ENCODE results near the gene TMEM154. TPM values are rescaled to one million over a fixed set of nuclear protein-coding genes. Genes with fewer than 3 reads are reported as not detected.

The TMEM154 gene
- total RNA-seq, 2 experiments from 2014 or later = 12.2 to 17.5 TPM

DNA sequence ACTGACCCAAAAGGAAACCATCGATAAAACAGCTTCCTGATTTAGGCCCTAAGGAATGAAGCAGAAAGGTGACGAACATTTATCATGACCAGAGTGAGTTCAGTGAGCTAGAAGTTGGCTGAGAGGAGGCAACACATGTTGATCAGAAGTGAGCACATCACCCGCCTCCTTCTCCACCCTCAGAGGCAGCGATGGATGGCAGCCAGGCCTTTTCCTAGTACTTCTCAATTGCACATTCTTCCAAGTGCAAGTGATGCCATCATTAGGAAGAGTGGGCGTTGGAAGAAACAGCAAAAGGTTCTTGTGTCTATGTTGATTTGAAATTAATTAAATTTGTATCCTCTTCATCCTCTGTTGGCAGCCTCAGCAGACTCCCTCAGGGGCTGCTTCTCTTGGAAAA is 51.7 kb downstream of the TMEM154 start:
- intact Hi-C loops (cut with micrococcal nuclease) = no loop called here
- no peak for ATAC-seq
- ChIA-PET CTCF (interaction anchor here (1.0 to 2.6 kb wide), 4 partner anchors 18 to 127 kb away, joined by 3 to 9 read pairs (median 6); no protein-coding TSS in a partner anchor), POLR2A (no interaction called here)
- TF ChIP-seq, protein P1, sequence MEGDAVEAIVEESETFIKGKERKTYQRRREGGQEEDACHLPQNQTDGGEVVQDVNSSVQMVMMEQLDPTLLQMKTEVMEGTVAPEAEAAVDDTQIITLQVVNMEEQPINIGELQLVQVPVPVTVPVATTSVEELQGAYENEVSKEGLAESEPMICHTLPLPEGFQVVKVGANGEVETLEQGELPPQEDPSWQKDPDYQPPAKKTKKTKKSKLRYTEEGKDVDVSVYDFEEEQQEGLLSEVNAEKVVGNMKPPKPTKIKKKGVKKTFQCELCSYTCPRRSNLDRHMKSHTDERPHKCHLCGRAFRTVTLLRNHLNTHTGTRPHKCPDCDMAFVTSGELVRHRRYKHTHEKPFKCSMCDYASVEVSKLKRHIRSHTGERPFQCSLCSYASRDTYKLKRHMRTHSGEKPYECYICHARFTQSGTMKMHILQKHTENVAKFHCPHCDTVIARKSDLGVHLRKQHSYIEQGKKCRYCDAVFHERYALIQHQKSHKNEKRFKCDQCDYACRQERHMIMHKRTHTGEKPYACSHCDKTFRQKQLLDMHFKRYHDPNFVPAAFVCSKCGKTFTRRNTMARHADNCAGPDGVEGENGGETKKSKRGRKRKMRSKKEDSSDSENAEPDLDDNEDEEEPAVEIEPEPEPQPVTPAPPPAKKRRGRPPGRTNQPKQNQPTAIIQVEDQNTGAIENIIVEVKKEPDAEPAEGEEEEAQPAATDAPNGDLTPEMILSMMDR (IDR thresholded peaks at IDR 0.05) = no peak
- Mint-ChIP-seq H3K9me3 (no peaks in the 10 kb centered on the region), H3K27ac (no peak overlapping the region), H3K4me1 (ENCODE audit: low read depth) (no peaks in the 10 kb centered on the region), H3K4me3 (no peak overlapping the region), H3K27me3 (no peaks in the 10 kb centered on the region), H3K36me3 (ENCODE audit: low read depth) (no peaks in the 10 kb centered on the region)
- DNase-seq = no peak

DNA sequence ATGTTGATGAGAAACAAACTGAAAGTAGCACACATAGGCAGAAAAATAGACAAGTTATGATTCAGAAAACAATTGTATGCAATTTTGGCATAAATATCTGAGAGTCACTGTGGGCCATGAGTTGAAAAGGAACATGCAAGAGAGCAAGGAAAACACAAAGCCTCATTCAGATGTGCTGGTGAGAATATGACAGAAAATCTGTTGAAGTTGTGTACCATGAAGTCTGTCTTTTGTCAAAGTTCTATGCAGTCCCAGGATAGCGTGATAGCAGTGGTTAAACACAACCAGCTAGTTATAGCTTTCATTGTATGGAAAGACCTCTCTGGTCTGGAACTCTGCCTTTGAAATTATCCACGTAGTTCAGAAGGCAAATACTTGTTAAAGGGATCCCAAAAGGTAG is 53.0 kb downstream of the TMEM154 start:
- H3K36me3 Mint-ChIP-seq (ENCODE audit: low read depth) = no peaks in the 10 kb centered on the region
- H3K4me3 Mint-ChIP-seq = no peak overlapping the region
- ChIA-PET POLR2A (no interaction called here), CTCF (interaction anchor here (1.2 to 2.6 kb wide), 3 partner anchors 19 to 218 kb away, joined by 4 to 9 read pairs (median 9); no protein-coding TSS in a partner anchor)
- ATAC-seq (no peak), DNase-seq (no peak)
- no peaks in the 10 kb centered on the region for H3K4me1 Mint-ChIP-seq (ENCODE audit: low read depth)
- intact Hi-C loops (cut with micrococcal nuclease) = no loop called here
- TF ChIP-seq, protein P1 (IDR thresholded peaks at IDR 0.05) = no peak
- no peaks in the 10 kb centered on the region for H3K9me3 Mint-ChIP-seq
- H3K27ac Mint-ChIP-seq = no peak overlapping the region
- H3K27me3 Mint-ChIP-seq = no peaks in the 10 kb centered on the region

DNA sequence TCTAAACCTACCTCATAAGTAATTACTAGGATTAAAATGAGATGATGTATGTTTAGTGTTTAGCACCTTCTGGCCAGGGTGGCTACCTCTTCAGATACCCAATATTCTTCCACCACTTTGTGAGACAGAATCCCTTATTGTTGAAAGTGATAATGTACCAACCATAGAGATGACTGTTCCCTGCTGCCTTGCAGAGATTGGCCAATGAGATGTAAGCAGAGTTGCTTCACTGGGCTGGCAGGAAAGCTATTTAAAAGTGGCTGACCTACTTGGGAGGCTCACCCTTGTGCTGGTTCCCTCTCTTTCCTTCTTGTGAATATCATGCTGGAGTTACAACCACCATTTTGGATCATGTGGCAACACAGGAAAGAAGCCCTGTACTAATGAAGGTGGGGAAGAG is 58.9 kb downstream of the TMEM154 start:
- H3K4me3 Mint-ChIP-seq = no peak overlapping the region
- POLR2A ChIA-PET = interaction anchor here (0.6 kb wide), 1 partner anchor 15 kb away, joined by 4 read pairs; no protein-coding TSS in a partner anchor
- CTCF ChIA-PET = interaction anchor here (1.4 kb wide), 1 partner anchor 120 kb away, joined by 3 read pairs; no protein-coding TSS in a partner anchor
- H3K9me3 Mint-ChIP-seq = no peaks in the 10 kb centered on the region
- H3K27me3 Mint-ChIP-seq = peaks cover 2% of the 10 kb centered on the region
- H3K27ac Mint-ChIP-seq = no peak overlapping the region
- H3K4me1 Mint-ChIP-seq (ENCODE audit: low read depth) = no peaks in the 10 kb centered on the region
- DNase-seq (no peak), ATAC-seq (no peak)
- intact Hi-C loops (cut with micrococcal nuclease) = no loop called here
- TF ChIP-seq, protein P1 (IDR thresholded peaks at IDR 0.05) = no peak
- H3K36me3 Mint-ChIP-seq (ENCODE audit: low read depth) = no peaks in the 10 kb centered on the region

DNA sequence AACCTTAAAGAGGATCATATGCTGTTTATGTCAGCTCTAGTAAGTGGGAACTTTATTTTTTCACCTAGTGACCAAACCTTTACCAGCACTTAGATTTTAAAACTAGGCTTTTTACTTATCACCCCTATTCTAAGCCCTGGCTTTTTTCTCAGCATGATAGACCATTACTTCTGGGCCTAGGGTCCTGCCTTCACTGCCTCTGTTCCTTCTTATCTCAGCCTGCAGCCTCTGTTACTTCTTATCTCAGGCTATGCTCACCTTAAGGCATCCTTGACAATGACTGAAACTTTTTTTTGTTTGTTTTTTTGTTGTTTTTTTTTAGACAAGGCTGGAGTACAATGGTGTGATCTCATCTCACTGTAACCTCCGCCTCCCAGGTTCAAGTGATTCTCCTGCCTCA is 59.6 kb downstream of the TMEM154 start:
- DNase-seq (no peak), ATAC-seq (no peak)
- Mint-ChIP-seq H3K27ac (no peak overlapping the region), H3K9me3 (no peaks in the 10 kb centered on the region), H3K36me3 (ENCODE audit: low read depth) (no peaks in the 10 kb centered on the region), H3K4me1 (ENCODE audit: low read depth) (no peaks in the 10 kb centered on the region), H3K4me3 (no peak overlapping the region), H3K27me3 (peaks cover 3% of the 10 kb centered on the region)
- TF ChIP-seq, protein P1 (IDR thresholded peaks at IDR 0.05) = no peak
- intact Hi-C loops (cut with micrococcal nuclease) = no loop called here
- POLR2A ChIA-PET = interaction anchor here (0.6 kb wide), 1 partner anchor 117 kb away, joined by 4 read pairs; no protein-coding TSS in a partner anchor
- CTCF ChIA-PET = interaction anchor here (1.0 kb wide), 1 partner anchor 20 kb away, joined by 3 read pairs; no protein-coding TSS in a partner anchor

DNA sequence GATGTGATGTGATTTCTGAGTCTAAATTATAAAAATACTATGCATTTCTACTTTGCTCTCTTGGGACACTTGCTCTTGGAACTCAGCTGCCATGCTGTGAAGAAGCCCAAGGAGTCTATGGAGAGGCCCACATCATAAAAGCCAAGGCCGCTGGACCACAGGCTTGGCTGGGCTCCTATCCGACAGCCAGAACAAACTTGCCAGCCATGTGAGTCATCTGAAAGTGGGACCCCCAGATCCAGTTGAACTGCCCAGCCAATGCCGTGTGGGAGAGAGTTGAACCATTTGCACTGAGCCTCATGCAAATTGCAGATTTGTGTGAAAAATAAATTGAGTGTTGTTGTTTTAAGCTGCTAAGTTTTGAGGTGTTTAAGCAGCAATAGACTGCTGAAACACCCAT is 60.2 kb downstream of the TMEM154 start:
- TF ChIP-seq, protein P1 (IDR thresholded peaks at IDR 0.05) = no peak
- Mint-ChIP-seq H3K27ac (no peak overlapping the region), H3K27me3 (peaks cover 7% of the 10 kb centered on the region), H3K9me3 (no peaks in the 10 kb centered on the region), H3K36me3 (ENCODE audit: low read depth) (no peaks in the 10 kb centered on the region), H3K4me1 (ENCODE audit: low read depth) (no peaks in the 10 kb centered on the region), H3K4me3 (no peak overlapping the region)
- DNase-seq = no peak
- ATAC-seq = no peak
- ChIA-PET CTCF (interaction anchor here (1.0 kb wide), 1 partner anchor 21 kb away, joined by 3 read pairs; no protein-coding TSS in a partner anchor), POLR2A (interaction anchor here (0.6 kb wide), 1 partner anchor 117 kb away, joined by 4 read pairs; no protein-coding TSS in a partner anchor)
- intact Hi-C loops (cut with micrococcal nuclease) = no loop called here

Data from activated CD8-positive, alpha-beta T cell treated with anti-CD3 and anti-CD28 coated beads for 36 hours (primary cell).